NCI-H82 treated with DMSO at 0.1 percent for 48 hours (cell line): ENCODE data around the gene METRN.
"Not testable (repeated sequence)": the region's sequence is repeated elsewhere in the genome, so short reads cannot be mapped to it uniquely, and the experiment has no call there.

Experiments used
- DNase-seq: peaks from one replicate; lab custom pipeline; 2025; ENCODE audit not compliant: unreplicated experiment; lab: John Stamatoyannopoulos, UW

The METRN gene

DNA sequence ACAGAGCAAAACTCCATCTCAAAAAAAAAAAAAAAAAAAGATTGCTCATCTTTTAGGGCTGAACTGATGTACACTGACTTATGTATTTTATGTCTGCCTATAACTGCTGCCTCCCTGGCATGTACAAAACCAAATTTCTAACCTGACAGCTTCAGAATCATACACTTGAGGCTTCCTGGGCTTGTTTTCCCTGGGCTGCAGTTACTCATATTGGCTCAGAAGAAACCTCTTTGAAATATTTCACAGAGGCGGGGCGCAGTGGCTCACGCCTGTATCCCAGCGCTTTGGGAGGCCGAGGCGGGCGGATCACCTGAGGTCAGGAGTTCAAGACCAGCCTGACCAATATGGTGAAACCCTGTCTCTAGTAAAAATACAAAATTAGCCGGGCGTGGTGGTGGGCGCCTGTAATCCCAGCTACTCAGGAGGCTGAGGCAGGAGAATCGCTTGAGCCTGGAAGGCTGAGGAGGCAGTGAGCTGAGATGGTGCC is 39.2 kb downstream of the METRN start:
- not testable (repeated sequence) for DNase-seq

DNA sequence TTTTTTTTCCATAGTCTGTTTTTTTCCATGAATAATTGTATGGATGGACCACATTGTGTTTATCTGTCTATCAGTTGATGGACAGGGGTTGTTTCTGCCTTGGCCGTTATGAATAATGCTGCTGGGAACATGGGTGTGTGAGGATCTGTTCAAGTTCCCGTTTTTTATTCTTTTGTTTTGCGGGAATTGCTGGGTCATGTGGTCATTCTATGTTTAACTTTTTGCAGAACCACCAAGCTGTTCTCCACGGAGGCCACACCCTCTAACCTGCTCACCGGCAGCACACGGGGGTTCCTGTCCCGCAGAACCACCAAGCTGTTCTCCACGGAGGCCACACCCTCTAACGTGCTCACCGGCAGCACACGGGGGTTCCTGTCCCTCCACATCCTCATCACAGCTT is 39.7 kb downstream of the METRN start:
- no peak for DNase-seq

DNA sequence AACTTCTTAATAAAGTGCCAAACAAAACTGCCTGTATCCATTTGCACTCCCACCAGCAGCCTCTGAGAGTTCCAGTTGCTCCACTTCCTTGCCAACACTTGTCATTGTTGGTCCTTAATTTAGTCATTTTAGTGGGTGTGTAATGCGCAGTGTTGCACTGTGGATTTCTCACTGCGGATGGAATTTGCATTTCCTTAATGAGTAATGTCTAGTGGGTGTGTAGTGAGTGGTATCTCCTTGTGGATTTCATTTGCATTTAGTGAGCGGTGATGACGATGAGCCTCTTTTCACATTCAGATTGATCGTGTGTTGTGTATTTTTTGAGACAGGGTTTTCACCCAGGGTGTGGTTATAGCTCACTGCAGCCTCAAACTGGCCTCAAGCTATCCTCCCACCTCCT is 41.5 kb downstream of the METRN start:
- no peak for DNase-seq

DNA sequence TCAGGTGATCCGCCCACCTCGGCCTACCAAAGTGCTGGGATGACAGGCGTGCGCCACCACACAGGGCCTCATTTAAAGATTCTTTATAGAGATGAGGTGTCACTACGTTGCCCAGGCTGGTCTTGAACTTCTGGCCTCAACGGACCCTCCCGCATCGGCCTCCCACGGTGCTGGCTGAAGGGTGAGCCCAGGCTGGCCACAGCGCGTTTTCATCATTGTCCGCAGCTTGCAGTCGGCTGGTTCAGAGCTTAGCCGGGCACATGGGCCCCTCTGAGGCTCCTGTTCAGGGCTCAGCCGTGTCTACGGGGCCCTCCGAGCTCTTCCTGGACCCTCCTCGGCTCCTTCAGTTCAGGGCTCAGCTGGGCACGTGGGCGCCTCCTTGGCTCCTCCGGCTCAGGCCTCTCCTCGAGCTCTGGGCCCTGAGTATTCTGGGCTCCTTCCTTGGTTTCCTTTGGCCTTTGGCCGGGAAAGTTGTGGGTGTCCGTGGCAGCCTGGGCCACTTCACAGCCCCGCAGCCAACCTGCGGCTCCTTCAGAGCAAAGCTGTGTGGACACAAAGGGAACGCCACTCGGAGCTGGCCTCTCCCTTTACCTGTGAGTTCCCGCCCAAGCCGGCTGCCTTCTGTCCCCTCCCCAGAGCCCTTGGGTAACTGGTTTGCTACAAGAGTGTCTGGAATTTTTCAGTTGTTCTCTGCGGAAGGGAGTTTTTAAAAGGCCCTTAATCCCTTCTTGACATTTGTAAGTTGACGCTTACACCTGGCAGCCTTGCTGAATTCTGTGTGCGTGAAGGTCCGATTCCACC is 44.4 kb downstream of the METRN start:
- DNase-seq = no peak

DNA sequence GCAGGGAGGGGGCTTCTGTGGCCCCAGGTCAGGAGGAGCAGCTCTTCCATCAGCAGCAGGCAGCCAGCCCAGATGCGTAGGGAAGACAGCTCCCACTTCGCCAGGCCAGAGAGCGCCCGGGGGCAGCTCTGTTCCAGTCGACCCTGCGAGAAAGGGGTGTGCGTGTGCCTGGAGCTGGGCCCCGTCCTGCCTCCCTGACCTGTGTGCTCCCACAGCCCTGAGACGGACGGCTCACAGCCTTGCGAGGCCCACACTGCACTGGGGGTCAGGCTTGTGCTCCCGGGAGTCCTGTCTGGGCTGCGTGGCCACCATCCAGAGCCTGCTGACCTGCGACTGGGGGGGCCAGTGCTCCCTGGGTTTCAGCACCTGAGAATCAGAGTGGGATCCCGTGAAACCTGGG is 45.1 kb downstream of the METRN start:
- no peak for DNase-seq

DNA sequence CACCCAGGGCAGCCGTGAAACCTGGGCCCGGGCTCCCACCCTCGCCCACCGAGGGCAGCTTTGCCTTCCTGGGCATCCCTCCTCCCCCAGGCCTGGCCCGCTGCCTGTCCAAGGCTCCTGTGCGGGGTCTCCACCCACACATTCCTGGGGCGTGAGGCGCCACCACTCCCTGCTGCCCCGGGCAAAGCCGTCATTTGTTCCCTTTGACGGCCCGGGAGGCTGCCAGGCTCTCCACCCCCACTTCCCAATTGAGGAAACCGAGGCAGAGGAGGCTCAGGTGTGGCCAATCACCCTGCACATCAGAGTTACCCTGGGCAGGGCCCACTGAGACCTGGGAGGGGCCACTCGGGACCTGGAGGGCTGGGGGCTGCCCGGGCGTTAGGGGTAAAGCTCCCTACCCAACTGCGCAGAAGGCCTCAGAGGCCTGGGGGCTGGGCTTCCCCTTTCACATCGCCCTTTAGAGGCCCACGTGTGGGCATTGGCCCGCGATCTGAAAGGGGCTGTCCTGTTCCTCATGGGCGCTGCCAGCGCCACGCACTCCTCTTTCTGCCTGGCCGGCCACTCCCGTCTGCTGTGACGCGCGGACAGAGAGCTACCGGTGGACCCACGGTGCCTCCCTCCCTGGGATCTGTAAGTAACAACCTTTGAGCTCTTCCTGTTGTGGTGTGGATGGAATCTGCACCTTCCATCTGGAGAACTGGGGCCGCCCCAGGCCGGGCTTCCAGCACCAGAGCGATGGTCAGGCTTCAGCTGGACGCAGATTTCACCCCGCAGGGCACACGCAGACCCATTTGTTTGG is 45.8 kb downstream of the METRN start, which contains the start of gene MSLN:
Gene MSLN (plus strand): TSS at position 190 of the 799 bp plus-strand sequence. CDS start 1,947 bp downstream, outside the sequence.
- DNase-seq = no peak

DNA sequence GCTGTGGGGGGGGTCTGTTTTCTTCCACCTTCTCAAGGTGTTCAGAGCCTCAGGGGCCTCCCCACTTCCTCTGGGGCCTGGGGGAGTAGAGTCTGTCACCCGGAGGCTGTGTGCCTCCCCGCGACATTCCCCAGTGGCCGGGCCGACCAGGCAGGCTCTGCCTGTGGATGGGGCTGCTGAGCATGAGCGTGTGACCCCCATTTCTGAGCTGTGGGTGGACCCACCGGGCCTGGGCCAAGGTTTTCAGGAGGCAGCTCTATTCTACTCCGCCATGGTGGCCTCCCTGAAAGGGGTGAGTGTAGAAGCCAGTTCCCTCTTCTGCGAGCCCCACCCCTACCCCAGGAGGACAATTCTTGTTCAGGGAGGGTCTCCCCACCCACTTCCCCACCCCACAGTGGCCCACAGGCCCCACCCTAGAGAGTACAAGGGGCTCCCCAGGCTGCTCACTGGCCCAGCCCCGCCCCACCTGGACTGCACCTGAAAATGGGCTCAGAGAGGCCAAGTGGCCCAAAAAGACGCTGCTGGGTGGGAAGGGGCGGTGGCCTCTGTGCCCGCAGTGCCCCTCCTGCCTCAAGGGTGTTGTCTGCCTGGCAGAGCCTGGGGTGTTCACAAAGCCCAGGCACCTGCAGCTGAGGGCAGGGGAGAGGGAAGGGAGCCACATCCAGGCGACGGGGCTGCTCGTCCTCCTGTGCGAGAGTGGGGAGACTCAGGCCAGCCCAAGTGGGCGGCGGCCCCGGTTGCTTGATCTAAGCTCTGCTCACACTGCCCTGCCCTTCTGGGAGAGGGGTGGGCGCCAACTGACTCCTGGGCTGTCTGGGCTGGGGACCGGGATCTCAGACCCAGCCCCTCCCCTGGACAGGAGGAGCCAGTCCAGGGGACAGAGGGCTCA is 47.0 kb downstream of the METRN start:
- DNase-seq = no peak

DNA sequence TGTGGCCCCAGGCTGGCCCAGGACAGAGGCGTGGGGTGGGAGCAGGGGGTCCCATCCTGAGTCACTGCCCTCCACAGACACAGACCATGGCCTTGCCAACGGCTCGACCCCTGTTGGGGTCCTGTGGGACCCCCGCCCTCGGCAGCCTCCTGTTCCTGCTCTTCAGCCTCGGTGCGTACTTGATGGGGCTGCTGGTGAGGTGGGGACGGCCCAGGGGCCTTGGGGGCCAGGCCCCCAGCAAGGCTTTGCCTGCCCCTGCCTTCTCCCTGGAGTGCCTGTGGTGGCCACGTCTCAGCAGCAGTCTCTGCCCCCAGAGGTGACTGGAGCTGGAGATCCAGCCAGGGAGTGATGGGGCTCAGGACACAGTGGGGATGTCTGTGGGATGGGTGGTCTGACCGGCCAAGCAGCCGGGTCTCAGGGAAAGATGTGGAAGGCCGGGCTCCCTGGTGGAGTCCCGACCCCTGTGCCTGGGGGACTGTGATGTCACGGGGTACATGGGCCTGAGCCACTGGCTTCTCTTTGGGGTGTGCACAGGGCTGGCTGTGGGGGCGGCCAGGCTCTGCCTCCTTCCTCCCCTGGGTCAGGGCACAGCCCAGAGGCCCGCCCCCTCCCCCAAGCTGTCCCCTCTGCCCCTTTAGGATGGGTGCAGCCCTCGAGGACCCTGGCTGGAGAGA is 47.8 kb downstream of the METRN start:
- DNase-seq = no peak

DNA sequence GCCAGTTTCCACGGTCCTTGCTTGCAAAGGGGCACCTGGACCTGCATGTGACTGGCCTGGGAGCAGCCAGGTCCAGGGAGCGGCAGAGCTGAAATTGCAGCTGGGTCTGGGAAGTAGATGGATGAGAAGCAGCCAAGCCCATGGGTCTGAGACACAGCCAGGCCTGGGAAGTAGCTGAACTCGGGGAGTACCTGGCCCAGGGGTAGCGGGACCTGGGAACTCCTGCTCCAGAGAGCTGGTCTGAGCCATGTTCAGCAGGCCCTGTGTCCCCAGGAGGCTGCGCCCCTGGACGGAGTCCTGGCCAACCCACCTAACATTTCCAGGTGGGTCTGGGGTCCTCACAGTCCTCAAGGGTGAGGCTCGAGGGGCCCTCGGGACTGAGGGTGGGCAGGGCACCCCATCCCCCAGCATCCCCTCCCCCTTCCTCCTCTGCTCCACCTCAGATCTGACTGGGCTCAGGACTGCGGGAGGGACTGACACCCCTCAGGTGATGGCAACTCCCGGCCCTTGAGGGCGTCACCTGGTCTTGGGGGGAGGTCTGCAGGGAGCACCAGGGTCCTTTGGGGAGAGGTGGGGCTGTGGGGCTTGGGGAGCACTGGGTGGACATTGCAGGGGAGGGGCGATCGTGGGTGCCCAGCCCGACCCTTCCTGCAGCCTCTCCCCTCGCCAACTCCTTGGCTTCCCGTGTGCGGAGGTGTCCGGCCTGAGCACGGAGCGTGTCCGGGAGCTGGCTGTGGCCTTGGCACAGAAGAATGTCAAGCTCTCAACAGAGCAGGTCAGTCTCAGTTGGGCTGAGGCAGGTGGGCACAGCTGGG is 48.7 kb downstream of the METRN start:
- DNase-seq = no peak

DNA sequence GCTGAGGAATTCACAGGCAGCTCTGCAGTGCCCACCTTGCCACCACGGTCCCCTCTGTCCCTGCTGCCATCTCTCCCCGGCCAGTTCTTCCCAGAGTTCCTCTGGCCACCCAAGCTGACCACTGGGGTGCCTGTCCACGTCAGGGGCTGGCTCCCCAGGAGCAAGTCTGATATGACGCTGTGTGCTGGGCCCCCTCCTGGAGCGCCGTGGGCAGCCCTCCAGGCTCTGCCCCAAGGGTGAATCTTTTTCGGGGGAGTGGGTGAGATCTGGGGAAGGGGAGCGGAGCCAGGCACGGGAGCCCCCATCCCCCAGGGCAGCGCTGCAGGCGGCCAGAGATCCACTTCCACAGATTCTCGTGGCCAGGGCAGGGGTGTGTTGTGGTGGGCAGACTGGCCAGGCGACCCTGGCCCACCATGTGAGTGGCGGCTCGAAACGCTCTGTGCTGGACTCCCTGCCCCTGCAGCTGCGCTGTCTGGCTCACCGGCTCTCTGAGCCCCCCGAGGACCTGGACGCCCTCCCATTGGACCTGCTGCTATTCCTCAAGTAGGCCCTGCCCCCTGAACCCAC is 49.3 kb downstream of the METRN start:
- DNase-seq = no peak

DNA sequence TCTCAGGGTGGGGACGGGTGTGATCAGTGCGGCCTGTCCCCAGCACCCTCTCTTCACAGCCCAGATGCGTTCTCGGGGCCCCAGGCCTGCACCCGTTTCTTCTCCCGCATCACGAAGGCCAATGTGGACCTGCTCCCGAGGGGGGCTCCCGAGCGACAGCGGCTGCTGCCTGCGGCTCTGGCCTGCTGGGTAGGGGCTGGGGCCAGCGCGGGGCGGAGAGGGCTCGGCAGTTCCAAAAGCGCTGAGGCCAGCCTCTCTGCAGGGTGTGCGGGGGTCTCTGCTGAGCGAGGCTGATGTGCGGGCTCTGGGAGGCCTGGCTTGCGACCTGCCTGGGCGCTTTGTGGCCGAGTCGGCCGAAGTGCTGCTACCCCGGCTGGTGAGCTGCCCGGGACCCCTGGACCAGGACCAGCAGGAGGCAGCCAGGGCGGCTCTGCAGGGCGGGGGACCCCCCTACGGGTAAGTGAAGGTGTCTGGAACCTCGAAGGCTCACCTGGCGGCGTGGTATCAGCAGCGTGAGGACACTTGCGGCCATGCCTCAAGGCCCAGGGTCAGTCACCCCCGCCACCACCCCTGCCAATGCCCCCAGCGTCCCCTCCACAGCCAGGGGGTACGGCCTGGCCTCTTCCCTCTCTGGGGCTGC is 50.0 kb downstream of the METRN start:
- DNase-seq = no peak

DNA sequence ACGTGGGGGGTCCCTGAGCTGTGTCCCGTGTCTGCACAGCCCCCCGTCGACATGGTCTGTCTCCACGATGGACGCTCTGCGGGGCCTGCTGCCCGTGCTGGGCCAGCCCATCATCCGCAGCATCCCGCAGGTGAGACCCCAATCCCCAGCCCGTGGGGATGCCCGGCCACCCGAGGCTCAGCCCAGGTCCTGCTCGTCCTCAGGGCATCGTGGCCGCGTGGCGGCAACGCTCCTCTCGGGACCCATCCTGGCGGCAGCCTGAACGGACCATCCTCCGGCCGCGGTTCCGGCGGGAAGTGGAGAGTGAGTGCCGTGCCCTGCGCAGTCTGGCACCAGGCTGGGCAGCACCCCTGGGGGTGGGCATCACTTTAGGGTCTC is 50.6 kb downstream of the METRN start:
- no peak for DNase-seq

DNA sequence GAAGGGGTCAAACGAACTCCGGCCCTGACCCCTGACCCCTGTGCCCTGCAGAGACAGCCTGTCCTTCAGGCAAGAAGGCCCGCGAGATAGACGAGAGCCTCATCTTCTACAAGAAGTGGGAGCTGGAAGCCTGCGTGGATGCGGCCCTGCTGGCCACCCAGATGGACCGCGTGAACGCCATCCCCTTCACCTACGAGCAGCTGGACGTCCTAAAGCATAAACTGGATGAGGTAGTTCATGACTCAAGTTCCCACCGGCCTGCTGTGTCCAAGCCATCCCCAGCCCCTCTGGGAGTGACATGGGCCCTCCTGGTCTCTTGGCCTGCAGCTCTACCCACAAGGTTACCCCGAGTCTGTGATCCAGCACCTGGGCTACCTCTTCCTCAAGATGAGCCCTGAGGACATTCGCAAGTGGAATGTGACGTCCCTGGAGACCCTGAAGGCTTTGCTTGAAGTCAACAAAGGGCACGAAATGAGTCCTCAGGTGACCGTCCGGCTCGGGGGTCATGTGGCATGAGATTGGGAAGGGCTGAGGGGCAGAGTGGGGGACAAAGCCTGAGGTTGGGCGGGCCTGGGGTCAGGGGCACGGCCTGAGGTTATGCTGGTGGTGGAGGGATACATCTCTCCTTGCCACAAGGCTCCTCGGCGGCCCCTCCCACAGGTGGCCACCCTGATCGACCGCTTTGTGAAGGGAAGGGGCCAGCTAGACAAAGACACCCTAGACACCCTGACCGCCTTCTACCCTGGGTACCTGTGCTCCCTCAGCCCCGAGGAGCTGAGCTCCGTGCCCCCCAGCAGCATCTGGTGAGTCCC is 51.3 kb downstream of the METRN start:
- DNase-seq = no peak

DNA sequence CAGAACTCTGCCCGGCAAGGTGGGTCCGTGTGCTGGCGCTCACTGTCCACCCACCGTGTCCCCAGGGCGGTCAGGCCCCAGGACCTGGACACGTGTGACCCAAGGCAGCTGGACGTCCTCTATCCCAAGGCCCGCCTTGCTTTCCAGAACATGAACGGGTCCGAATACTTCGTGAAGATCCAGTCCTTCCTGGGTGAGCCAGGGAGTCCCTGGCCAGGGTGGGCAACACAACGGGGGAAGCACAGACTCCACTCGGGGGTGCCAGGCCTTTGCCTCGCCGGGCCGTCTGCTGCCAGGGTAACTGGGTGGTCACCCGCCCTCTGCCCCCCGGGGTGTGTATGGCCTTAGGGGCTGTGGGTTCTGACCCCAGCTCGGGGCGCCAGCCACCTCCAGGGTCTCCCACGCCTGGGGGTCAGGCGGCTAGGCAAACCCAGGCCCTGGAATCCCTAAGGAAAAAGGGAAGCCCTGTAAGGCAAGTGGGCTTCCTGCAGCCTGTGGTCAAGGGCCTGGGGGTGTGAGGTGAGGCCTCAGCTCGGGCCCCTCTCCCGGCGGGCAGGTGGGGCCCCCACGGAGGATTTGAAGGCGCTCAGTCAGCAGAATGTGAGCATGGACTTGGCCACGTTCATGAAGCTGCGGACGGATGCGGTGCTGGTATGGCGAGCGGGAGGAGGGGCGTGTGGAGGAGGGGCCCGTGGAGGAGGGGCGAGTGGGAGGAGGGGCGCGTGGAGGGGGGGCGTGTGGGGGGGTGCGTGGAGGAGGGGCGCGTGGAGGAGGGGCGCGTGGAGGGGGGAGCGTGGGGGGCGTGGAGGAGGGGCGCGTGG is 52.1 kb downstream of the METRN start:
- no peak for DNase-seq

DNA sequence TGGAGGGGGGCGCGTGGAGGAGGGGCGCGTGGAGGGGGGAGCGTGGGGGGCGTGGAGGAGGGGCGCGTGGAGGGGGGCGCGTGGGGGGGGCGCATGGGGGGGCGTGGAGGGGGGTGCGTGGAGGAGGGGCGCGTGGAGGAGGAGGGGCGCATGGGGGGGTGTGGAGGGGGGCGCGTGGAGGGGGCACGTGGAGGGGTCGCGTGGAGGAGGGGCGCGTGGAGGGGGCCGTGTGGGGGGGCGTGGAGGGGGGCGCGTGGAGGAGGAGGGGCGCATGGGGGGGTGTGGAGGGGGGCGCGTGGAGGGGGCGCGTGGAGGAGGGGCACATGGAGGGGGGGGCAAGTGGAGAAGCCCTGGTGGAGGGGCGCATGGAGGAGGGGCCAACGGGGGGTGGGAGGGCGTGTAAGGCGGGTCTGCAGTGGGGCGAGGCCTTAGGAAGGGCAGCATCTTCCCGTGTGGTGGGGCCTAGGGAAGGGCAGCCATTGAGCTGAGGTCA is 52.9 kb downstream of the METRN start:
- no peak for DNase-seq

DNA sequence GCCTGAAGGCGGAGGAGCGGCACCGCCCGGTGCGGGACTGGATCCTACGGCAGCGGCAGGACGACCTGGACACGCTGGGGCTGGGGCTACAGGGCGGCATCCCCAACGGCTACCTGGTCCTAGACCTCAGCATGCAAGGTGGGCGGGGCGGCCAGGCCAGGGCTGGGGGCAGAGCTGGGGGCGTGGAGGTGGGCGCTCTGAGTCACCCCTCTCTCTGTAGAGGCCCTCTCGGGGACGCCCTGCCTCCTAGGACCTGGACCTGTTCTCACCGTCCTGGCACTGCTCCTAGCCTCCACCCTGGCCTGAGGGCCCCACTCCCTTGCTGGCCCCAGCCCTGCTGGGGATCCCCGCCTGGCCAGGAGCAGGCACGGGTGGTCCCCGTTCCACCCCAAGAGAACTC is 53.5 kb downstream of the METRN start:
- DNase-seq = no peak
